ENCODE data around the gene TRAPPC2L.

TRAPPC2L gene

GRCh38 chr16:88866151-88866920, 9.4 kb downstream of the TRAPPC2L start, which contains the start of gene PABPN1L:
Gene PABPN1L, minus strand, starts transcription at chr16:88866660. Its CDS starts 54 bp downstream, at chr16:88866606.
- no peaks in the 10 kb centered on the region for H3K9me3 Mint-ChIP-seq
- peaks cover 1% of the 10 kb centered on the region for H3K36me3 Mint-ChIP-seq
- H3K27me3 Mint-ChIP-seq, result peaks cover 41% of the 10 kb centered on the region
- H3K4me3 Mint-ChIP-seq, result no peak within 1 kb of the TSS
- CTCF ChIA-PET, result interaction anchor here (0.5 to 1.2 kb wide), 2 partner anchors 9 to 79 kb away, joined by 3 read pairs; no protein-coding TSS in a partner anchor
- H3K27ac Mint-ChIP-seq, result no peak within 1 kb of the TSS
- DNase-seq, result no peak
- peaks cover 6% of the 10 kb centered on the region for H3K4me1 Mint-ChIP-seq

- DNase-seq, result no peak
- H3K9me3 Mint-ChIP-seq, result no peaks in the 10 kb centered on the region
- no peak overlapping the region for H3K4me3 Mint-ChIP-seq
- peaks cover 44% of the 10 kb centered on the region for H3K27me3 Mint-ChIP-seq
- H3K27ac Mint-ChIP-seq, result no peak overlapping the region
- CTCF ChIA-PET, result no interaction called here
- H3K36me3 Mint-ChIP-seq, result no peaks in the 10 kb centered on the region
- peaks cover 6% of the 10 kb centered on the region for H3K4me1 Mint-ChIP-seq
These were observed 10.8 kb downstream of the TRAPPC2L start for GRCh38 chr16:88867581-88868246.

GRCh38 chr16:88868974-88869672, 12.2 kb downstream of the TRAPPC2L start:
- Mint-ChIP-seq H3K27ac (no peak overlapping the region), H3K9me3 (no peaks in the 10 kb centered on the region), H3K4me3 (no peak overlapping the region), H3K36me3 (no peaks in the 10 kb centered on the region), H3K27me3 (peaks cover 48% of the 10 kb centered on the region), H3K4me1 (peaks cover 6% of the 10 kb centered on the region)
- DNase-seq, result no peak
- CTCF ChIA-PET, result interaction anchor here (1.0 kb wide), 1 partner anchor 11 kb away, joined by 5 read pairs; no protein-coding TSS in a partner anchor

GRCh38 chr16:88869673-88869980, 12.7 kb downstream of the TRAPPC2L start:
- no peaks in the 10 kb centered on the region for H3K36me3 Mint-ChIP-seq
- no peaks in the 10 kb centered on the region for H3K9me3 Mint-ChIP-seq
- peaks cover 50% of the 10 kb centered on the region for H3K27me3 Mint-ChIP-seq
- peaks cover 6% of the 10 kb centered on the region for H3K4me1 Mint-ChIP-seq
- no peak overlapping the region for H3K27ac Mint-ChIP-seq
- CTCF ChIA-PET, result no interaction called here
- H3K4me3 Mint-ChIP-seq, result no peak overlapping the region
- DNase-seq, result no peak

GRCh38 chr16:88870608-88871348, 13.9 kb downstream of the TRAPPC2L start:
- Mint-ChIP-seq H3K27ac (no peak overlapping the region), H3K4me3 (no peak overlapping the region), H3K27me3 (peaks cover 50% of the 10 kb centered on the region), H3K9me3 (no peaks in the 10 kb centered on the region), H3K4me1 (peaks cover 6% of the 10 kb centered on the region), H3K36me3 (no peaks in the 10 kb centered on the region)
- DNase-seq, result no peak
- CTCF ChIA-PET, result interaction anchor here (0.6 kb wide), 1 partner anchor 157 kb away, joined by 3 read pairs; no protein-coding TSS in a partner anchor

GRCh38 chr16:88871349-88871702, 14.4 kb downstream of the TRAPPC2L start:
- Mint-ChIP-seq H3K4me3 (no peak overlapping the region), H3K27ac (no peak overlapping the region), H3K36me3 (no peaks in the 10 kb centered on the region), H3K4me1 (peaks cover 6% of the 10 kb centered on the region), H3K27me3 (peaks cover 48% of the 10 kb centered on the region), H3K9me3 (no peaks in the 10 kb centered on the region)
- no peak for DNase-seq
- CTCF ChIA-PET, result interaction anchor here (0.6 kb wide), 1 partner anchor 157 kb away, joined by 3 read pairs; no protein-coding TSS in a partner anchor

- peaks cover 6% of the 10 kb centered on the region for H3K4me1 Mint-ChIP-seq
- DNase-seq, result no peak
- no peaks in the 10 kb centered on the region for H3K36me3 Mint-ChIP-seq
- CTCF ChIA-PET, result interaction anchor here (0.6 kb wide), 1 partner anchor 156 kb away, joined by 3 read pairs; no protein-coding TSS in a partner anchor
- peaks cover 46% of the 10 kb centered on the region for H3K27me3 Mint-ChIP-seq
- H3K9me3 Mint-ChIP-seq, result no peaks in the 10 kb centered on the region
- H3K27ac Mint-ChIP-seq, result no peak overlapping the region
- H3K4me3 Mint-ChIP-seq, result no peak overlapping the region
These were observed 14.9 kb downstream of the TRAPPC2L start for GRCh38 chr16:88871730-88872416.

- no peak overlapping the region for H3K27ac Mint-ChIP-seq
- H3K36me3 Mint-ChIP-seq, result no peaks in the 10 kb centered on the region
- CTCF ChIA-PET, result no interaction called here
These were observed 15.9 kb downstream of the TRAPPC2L start for GRCh38 chr16:88872650-88873331.

GRCh38 chr16:88874938-88875599, 18.1 kb downstream of the TRAPPC2L start:
- H3K9me3 Mint-ChIP-seq, result no peaks in the 10 kb centered on the region
- H3K36me3 Mint-ChIP-seq, result no peaks in the 10 kb centered on the region
- CTCF ChIA-PET, result no interaction called here
- H3K27me3 Mint-ChIP-seq, result peaks cover 22% of the 10 kb centered on the region
- no peak overlapping the region for H3K4me3 Mint-ChIP-seq
- DNase-seq, result no peak
- no peak overlapping the region for H3K27ac Mint-ChIP-seq
- H3K4me1 Mint-ChIP-seq, result peaks cover 6% of the 10 kb centered on the region

More at GRCh38 chr16:88872650-88873331, 15.9 kb downstream of the TRAPPC2L start:
- no peaks in the 10 kb centered on the region for H3K9me3 Mint-ChIP-seq
- no peak overlapping the region for H3K4me3 Mint-ChIP-seq
- H3K27me3 Mint-ChIP-seq, result peaks cover 41% of the 10 kb centered on the region
- no peak for DNase-seq
- H3K4me1 Mint-ChIP-seq, result peaks cover 6% of the 10 kb centered on the region

GRCh38 chr16:88875703-88876234, 18.8 kb downstream of the TRAPPC2L start:
- Mint-ChIP-seq H3K36me3 (no peaks in the 10 kb centered on the region), H3K4me3 (no peak overlapping the region), H3K27me3 (peaks cover 15% of the 10 kb centered on the region), H3K4me1 (peaks cover 2% of the 10 kb centered on the region), H3K27ac (peak overlapping the region; percentile 65), H3K9me3 (no peaks in the 10 kb centered on the region)
- CTCF ChIA-PET, result no interaction called here
- DNase-seq, result no peak

GRCh38 chr16:88876942-88877526, 20.1 kb downstream of the TRAPPC2L start:
- Mint-ChIP-seq H3K4me1 (no peaks in the 10 kb centered on the region), H3K27me3 (peaks cover 7% of the 10 kb centered on the region), H3K36me3 (no peaks in the 10 kb centered on the region), H3K9me3 (no peaks in the 10 kb centered on the region), H3K27ac (peak overlapping the region; percentile 21), H3K4me3 (no peak overlapping the region)
- no peak for DNase-seq
- CTCF ChIA-PET, result no interaction called here

GRCh38 chr16:88877564-88878289, 20.8 kb downstream of the TRAPPC2L start:
- peaks cover 7% of the 10 kb centered on the region for H3K27me3 Mint-ChIP-seq

More at GRCh38 chr16:88877564-88878289, 20.8 kb downstream of the TRAPPC2L start:
- H3K4me1 Mint-ChIP-seq, result no peaks in the 10 kb centered on the region
- CTCF ChIA-PET, result no interaction called here
- H3K4me3 Mint-ChIP-seq, result no peak overlapping the region
- H3K9me3 Mint-ChIP-seq, result no peaks in the 10 kb centered on the region
- no peak overlapping the region for H3K27ac Mint-ChIP-seq
- no peaks in the 10 kb centered on the region for H3K36me3 Mint-ChIP-seq
- no peak for DNase-seq
